SK-MEL-5 (cell line): ENCODE results near the gene TSHZ2. TPM values are rescaled to one million over a fixed set of nuclear protein-coding genes. Genes with fewer than 3 reads are reported as not detected.
"Not testable (repeated sequence)": the region's sequence is repeated elsewhere in the genome, so short reads cannot be mapped to it uniquely, and the experiment has no call there.

Source experiments
- DNase-seq: peaks from one replicate; pipeline ENCODE4 v3.0.0-alpha.2; 2016; ENCODE audit warnings: low read depth, low spot score
- in situ Hi-C: cut with HindIII; loops from 2 replicates; pipeline ENCODE4 v1.10.0; 2016; ENCODE audit warnings: low sequenced_read_pairs, high pct_unique_total_duplicates, low pct_unique_long_range_greater_than_20kb
- total RNA-seq: library from RNA; depleted of rRNA; stranded (reverse); fragments of >200 nt; shearing (Covaris generic); gene quantifications from 2 replicates; pipeline ENCODE4 v1.2.3, GENCODE V29; 2014

The TSHZ2 gene
- total RNA-seq, 1 experiment from 2014 or later, result not detected

DNA sequence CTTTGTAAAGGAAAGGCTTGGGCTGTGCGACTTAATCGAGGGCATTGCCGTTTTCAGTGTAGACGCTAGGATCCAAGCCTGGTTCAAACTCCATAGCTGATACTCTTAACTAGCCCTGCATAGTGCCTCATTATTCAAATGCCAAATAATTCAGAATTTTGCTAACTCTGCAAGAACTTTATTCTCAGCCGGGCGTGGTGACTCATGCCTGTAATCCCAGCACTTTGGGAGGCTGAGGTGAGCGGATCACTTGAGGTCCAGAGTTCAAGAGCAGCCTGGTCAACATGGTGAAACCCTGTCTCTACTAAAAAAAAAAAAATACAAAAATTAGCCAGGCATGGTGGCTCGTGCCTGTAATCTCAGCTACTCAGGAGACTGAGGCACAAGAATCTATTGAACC, 394.8 kb downstream of the TSHZ2 start:
- DNase-seq, in situ Hi-C loops: not testable (repeated sequence)

DNA sequence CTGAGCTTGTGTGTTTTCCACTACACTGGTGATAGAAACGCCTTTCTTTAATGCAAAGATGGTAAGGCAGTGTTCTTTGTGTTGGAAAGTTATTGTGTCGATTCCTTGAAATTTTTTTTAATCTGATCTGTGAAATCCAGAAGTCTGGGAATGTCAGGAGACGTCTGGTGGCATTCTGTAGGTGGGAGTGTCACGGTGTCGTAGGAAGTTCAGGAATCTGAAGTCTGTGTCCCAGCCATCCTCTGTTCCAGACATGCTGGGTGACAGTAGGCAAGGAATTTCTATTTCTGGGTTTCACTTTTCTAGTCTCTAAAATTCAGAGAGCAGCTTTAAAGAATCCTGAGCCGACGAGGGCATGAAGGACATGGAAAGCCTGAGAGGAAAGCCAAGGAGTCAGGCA, 397.7 kb downstream of the TSHZ2 start:
- in situ Hi-C loops, result no loop called here
- DNase-seq, result no peak

DNA sequence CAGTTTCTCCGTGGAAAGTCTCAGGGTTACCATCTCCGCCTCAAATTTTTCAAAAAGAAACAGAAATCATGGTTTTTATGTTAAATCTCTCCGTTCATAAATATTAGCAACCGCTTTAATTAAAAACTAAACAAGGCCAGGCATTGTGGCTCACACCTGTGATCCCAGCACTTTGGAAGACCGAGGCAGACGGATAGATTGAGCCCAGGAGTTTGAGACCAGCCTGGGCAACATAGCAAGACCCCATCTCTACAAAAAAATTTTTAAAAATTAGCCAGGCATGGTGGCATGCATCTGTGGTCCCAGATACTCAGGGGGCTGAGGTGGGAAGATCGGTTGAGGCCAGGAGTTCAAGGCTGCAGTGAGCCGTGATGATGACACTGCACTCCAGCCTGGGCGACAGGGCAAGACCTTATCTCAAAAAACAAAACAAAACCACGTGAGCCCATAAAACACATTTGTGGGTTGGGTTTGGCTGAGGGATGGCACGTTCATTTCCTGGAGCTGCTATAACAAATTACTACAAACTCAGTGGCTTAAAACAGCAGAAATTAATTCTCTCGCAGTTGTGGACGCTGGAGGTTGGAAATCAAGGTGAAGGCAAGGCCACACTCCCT, 398.3 kb downstream of the TSHZ2 start:
- in situ Hi-C loops, result no loop called here
- DNase-seq, result no peak

DNA sequence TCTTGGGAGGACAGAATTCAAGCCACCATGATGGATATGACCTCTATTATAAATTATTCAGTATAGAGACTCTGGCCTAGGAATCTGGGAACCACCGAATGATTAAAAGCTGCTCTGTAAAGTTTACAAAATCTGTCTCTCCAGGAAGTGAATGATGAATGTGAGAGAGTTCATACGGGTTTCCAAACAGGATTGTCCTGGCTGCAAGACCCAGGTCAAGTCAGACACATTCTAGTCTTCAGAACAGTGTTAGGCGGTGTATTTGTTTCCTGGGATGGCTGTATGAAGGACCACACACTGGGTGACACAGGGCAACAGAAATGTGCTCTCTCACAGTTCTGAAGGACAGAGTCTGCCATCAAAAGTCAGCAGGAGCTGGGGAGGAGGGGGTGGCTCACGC, 399.1 kb downstream of the TSHZ2 start:
- no peak for DNase-seq
- in situ Hi-C loops, result no loop called here

DNA sequence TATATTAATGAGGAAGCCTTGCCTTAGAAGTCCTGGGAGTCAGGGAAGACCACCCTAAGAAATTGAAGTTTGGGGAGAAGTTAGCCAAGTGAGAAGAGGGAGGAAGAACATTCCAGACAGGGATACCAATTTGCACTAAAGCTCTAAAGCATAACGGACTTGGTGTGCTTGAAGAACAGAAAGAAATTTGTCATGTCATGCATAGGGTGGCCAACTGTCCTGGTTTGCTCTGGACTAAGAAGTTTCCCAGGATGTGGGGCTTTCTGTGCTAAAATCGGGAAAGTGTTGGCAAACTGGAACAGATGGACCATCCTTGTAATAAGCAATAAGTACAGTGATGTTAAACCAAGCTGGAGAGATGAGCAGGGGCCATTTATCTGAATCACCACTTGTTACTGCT, 403.9 kb downstream of the TSHZ2 start:
- in situ Hi-C loops, result no loop called here
- DNase-seq, result no peak

DNA sequence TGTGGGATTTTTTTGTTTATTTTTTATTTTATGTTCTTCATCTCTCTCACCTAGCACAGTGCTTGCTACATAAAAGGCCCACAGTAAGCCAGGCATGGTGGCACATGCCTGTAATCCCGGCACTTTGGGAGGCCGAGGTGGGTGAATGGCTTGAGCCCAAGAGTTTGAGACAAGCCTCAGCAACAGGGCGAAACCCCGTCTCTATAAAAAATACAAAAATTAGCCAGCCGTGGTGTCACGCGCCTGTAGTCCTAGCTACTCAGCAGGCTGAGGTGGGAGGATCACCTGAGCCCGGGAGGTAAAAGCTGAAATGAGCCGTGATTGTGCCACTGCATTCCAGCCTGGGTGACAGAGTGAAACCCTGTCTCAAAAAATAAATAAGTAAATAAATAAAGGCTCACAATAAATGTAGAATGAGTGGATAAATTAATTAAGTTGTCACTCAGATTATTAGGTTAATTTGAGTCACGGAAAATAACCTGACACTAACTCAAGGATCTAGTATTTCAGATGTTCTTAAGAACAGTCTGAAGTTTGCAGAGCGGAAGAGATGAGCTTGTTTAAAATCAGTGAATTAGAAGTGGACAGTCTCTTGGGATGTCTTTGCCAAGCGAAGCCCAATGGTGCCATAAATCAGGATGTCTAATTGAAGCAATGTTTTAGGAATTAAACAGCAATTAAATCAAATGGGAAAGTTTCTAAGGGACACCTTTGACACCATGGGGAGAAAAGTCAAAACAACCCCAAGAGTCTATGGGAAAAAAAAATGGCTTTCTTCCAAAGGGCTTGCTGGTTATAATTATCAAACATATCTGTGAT, 407.1 kb downstream of the TSHZ2 start:
- no peak for DNase-seq
- in situ Hi-C loops, result no loop called here

DNA sequence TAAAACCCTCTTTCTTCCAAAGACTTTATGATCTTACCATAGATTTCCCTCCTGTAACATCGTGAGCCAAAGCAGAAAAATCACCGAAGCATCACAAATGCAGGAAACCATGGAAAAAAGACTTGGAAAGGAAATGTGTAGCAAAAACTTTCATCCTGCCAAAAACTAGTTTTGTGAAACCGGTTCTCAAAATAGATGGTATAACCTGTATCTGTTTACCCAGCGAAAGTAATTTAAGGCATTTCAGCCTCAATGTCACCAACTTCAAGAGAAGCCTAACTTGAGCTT, 407.6 kb downstream of the TSHZ2 start:
- no peak for DNase-seq
- in situ Hi-C loops, result no loop called here

DNA sequence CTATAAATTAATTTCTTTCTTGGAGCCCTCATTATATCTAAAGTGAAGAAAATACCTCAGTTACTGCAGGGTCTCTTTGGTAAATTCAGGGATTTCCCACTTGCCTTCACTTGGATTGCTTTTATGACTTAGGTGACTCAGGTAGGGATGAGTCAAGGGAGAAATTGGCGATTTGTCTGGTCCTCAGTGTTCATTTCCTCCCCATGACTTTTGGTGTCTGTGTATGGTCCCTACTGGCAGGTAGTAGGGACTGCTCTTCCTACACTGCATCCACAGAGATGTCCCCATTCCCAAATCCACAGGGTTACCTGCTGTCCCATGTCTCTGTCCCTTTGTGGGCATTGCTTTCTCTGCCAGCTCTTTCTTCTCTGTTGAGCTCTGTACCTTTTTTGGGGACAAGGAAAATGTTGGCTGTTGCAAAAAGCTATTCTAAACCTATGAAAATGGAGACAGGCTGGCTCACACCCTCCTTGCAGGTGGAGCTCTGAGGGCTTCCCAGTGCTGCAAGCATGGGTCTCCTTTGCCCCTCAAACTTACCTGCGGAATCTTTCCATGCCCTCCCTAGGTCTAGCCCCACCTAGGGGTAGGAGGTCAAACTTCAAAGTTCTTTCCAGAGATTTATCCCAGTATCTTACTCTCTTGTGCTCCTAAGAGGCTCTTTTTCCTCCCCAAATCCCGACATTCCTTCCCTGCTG, 409.6 kb downstream of the TSHZ2 start:
- no peak for DNase-seq
- in situ Hi-C loops, result no loop called here

DNA sequence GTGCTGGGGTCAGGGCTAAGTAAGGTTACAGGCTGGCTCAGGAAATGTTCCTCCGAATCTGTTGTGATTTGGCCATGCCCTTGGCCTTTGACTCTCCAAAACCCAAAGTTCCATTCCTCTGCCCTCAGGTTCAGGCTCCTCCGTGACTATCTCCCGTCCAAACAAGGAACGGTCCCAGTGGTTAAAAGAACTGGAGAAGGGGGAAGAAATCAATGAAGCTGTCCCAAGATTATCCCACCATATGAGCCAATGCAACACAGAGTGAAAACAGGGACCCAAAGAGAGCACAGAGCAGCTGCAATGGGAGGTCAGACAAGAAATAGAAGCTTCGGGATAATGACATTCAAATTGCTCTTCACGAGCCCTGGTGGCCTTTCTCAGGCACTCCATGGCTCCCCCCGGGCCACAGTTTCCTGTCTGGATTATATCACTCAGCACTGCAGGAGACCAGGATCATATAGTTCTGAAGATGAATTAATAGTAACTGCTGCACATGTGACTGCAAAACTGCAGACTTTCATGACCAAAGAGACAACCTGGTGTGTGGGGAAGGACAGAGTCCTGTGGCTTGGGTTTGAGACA, 410.2 kb downstream of the TSHZ2 start:
- DNase-seq, result no peak
- in situ Hi-C loops, result no loop called here

DNA sequence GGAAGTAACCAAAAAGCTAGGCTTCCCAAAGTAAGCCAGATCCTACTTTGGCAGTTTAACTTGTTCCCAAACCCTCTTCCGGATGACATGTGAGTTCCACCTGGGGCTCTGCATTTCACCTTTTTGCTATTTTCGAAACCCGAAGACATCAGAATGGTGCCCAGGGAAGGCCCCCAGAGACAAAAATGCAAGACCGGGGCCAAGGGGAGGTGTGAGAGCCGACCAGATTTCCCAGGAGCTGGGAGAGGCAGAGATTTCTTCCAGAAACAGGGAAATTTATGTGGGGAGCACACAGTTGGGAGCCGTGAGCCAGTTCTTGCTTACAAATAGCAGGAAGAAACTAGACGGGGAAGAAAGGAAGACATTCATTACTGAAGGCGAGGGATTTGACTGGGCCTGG, 411.8 kb downstream of the TSHZ2 start:
- in situ Hi-C loops, result no loop called here
- DNase-seq, result no peak

DNA sequence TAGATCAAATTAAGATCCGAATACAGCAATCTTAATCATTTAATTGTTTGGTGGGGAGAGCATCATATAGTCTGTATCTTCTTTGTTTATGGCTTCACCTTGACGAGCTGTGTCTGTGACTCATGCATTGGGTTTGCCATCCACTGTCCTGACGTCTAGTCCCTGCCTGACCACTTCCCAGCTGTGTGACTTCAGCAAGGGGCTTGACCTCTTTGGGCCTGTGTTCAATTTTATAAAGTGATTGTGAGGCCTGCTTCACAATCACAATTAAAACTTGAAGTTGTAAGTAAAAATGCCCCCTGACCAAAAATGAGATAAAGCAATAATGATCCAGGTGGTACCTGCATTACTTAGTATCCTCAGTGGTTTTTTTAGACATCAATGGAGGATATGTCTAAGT, 412.2 kb downstream of the TSHZ2 start:
- DNase-seq, result no peak
- in situ Hi-C loops, result no loop called here

DNA sequence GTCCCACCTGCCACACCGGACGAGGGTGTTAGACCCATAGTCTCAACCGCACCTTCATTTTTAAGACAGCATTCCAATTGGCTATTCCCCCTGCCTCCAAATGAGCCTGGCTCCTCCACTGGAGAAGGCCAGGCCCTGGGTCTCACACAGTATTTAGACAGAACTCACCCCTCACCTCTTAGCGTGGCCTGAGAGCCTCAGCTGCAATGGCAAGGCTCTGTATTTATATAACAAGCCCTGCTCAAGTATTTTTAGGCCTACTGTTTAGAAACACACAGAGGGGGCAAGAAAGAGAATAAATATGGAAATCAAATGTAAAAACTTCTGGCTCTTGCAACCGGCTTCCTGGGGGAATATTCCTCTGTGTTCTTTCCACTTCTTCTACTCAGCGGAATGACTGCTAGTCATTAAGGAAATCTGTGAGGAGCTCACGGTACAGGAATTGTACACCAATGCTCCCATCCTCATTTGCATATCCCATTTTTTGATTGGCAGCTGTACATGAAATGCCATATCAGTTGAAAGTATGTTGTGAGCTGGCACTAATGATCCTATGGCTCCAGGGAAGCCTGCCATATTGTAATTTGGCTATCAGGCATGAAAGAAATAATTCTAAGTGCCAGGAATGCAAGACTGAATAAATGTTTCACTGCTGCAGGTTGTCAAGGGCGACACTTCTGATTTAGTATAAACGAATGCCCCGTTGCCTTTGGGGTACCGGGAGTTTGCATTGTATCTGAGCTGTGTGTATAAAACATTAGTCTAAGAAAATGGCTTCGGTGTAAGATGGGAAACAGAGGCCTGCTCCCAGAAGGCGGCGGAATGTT, 414.0 kb downstream of the TSHZ2 start:
- in situ Hi-C loops, result no loop called here
- DNase-seq, result no peak

DNA sequence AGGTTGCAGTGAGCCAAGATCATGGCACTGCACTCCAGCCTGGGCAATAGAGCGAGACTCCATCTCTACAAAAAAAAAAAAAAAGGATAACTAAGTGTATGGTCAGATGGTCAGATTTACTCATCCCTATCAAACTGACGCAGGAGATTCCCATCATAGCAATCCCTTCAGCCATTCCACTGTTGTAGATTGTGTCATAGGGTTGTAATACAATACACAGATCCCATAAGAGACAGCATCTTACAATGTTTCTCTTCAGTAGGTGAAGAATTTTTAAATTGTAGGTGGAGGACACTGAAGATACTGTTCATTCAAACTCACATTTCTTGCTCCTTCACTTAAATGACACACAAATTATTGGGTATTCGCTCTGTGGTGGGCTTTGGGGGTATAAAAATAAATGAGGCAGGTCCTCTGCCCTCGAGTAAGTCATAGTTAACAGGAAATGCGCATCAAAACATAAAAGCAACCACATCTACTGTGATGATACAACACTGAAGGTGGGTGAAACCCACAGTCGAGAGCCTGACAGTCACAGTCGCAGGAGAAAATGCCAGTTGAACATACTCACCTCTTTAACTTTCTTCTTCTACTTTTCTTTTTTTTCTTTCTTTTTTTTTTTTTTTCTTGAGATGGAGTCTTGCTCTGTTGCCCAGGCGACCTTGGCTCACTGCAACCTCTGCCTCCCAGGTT, 416.0 kb downstream of the TSHZ2 start:
- no peak for DNase-seq
- in situ Hi-C loops, result no loop called here

DNA sequence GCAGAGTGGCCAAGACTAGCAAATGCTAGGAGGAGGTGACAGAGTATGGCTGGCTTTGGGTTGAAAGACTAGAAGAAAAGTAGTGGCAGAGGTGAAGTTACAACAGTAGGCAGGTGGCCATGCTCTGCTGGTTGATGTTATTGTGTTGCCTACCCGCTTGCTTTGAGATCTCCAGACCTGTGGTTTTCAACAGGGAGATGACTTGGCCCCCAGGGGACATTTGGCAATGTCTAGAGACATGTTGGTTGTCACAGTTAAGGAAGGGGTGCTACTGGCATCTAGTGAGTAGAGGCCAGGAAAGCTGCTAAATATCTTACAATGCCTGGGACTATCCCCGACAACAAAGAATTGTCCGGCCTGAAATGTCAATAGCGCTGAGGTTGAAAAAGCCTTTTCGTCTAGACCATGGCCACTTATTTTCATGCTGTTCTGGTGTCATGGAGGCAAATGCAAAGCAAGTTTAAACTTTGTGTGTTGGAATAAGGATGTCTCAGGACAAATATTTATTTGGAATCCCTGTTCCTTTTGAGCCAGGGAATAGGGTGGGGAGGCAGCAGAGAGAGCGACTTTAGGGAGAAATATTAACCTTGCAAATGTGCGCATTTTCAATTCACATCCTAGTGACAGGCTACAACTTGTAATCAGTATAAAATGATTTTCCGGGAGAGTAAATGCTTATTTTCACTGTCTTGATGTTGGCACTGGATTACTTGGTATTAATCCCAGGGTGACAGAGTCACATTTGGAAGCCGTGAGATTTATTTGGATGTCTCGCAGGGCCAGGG, 417.6 kb downstream of the TSHZ2 start:
- DNase-seq, result no peak
- in situ Hi-C loops, result no loop called here

DNA sequence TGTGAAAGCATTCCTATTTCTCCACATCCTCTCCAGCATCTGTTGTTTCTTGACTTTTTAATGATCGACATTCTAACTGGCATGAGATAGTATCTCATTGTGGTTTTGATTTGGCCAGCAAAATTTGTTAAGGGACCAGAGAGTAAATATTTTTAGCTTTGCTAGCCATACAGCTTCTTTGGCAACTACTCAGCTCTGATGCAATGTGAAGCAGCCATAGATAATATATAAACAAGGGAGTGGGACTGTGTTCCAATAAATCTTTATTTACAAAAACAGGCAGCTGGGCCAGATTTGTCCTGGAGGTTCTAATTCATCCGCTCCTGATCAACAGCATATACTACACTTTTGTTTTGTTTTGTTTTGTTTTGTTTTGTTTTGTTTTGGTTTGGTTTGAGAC, 418.6 kb downstream of the TSHZ2 start:
- DNase-seq, result no peak
- in situ Hi-C loops, result no loop called here

DNA sequence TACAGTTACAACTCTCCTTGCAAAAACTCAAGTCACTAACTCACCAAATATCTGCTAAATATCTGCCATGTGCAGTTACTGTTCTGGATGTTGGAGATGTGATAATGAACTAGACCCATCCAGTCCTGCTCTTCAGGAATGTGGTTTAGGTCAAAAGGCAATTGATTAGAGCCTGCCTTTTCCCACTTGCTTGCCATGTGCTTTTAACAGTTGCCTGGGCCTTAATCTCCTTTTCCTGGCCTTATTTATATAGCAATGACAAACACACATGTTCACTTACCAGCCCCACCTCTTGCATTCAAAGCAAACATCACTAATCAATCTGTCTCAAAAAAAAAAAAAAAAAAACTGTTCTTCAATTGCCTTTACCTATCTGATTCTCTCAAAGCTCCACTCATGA, 422.3 kb downstream of the TSHZ2 start:
- in situ Hi-C loops, result no loop called here
- DNase-seq, result no peak
